ENCODE data around the gene COPS3.

GRCh38 chr17:17325816-17326215 is 44.8 kb upstream of the COPS3 start:
- TF ChIP-seq, protein P1, sequence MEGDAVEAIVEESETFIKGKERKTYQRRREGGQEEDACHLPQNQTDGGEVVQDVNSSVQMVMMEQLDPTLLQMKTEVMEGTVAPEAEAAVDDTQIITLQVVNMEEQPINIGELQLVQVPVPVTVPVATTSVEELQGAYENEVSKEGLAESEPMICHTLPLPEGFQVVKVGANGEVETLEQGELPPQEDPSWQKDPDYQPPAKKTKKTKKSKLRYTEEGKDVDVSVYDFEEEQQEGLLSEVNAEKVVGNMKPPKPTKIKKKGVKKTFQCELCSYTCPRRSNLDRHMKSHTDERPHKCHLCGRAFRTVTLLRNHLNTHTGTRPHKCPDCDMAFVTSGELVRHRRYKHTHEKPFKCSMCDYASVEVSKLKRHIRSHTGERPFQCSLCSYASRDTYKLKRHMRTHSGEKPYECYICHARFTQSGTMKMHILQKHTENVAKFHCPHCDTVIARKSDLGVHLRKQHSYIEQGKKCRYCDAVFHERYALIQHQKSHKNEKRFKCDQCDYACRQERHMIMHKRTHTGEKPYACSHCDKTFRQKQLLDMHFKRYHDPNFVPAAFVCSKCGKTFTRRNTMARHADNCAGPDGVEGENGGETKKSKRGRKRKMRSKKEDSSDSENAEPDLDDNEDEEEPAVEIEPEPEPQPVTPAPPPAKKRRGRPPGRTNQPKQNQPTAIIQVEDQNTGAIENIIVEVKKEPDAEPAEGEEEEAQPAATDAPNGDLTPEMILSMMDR (IDR thresholded peaks at IDR 0.05): no peak
- TF ChIP-seq POLR2A (IDR thresholded peaks at IDR 0.05): no peak
